Smooth muscle cell (in vitro differentiated cells): ENCODE results near the gene OSTF1. TPM values are rescaled to one million over a fixed set of nuclear protein-coding genes. Genes with fewer than 3 reads are reported as not detected.

ENCODE experiments used
- DNase-seq: peaks from one replicate; lab custom pipeline; 2025; ENCODE audit not compliant: unreplicated experiment; lab: John Stamatoyannopoulos, UW
- H2AFZ ChIP-seq: fragments of 200-600 bp; sonication (generic); 2 replicates; pipeline ENCODE4 v1.6.0; 2016; ENCODE audit warnings: antibody characterized with exemption, low read depth, mild to moderate bottlenecking
- H3F3A ChIP-seq: fragments of 200-600 bp; sonication (generic); 2 replicates; pipeline ENCODE4 v1.6.0; 2017; ENCODE audit warnings: antibody characterized with exemption, low read depth
- H3K27ac ChIP-seq: fragments of 200-600 bp; sonication (generic); 2 replicates; pipeline ENCODE4 v1.5.1; 2016; ENCODE audit warnings: low read depth, mild to moderate bottlenecking
- H3K27me3 ChIP-seq: fragments of 200-600 bp; sonication (generic); 2 replicates; pipeline ENCODE4 v1.6.1; 2016; ENCODE audit warnings: low read depth, mild to moderate bottlenecking
- H3K36me3 ChIP-seq: fragments of 200-600 bp; sonication (generic); 2 replicates; pipeline ENCODE4 v1.5.1; 2016; ENCODE audit warnings: low read depth
- H3K4me1 ChIP-seq: fragments of 200-600 bp; sonication (generic); 2 replicates; pipeline ENCODE4 v1.5.1; 2016; ENCODE audit warnings: low read depth
- H3K4me2 ChIP-seq: fragments of 200-600 bp; sonication (generic); 2 replicates; pipeline ENCODE4 v1.6.0; 2016; ENCODE audit warnings: mild to moderate bottlenecking
- H3K4me3 ChIP-seq: fragments of 200-600 bp; sonication (generic); 2 replicates; pipeline ENCODE4 v1.5.1; 2016; ENCODE audit warnings: mild to moderate bottlenecking
- H3K79me2 ChIP-seq: fragments of 200-600 bp; sonication (generic); 2 replicates; pipeline ENCODE4 v1.6.0; 2016; ENCODE audit warnings: low read depth, mild to moderate bottlenecking
- H3K9ac ChIP-seq: fragments of 200-600 bp; sonication (generic); 2 replicates; pipeline ENCODE4 v1.6.0; 2016; ENCODE audit warnings: low read depth
- H3K9me3 ChIP-seq: fragments of 200-600 bp; sonication (generic); replicated peaks from 2 replicates; pipeline ENCODE4 v1.5.1; 2016; ENCODE audit warnings: low read depth
- H4K20me1 ChIP-seq: fragments of 200-600 bp; sonication (generic); 2 replicates; pipeline ENCODE4 v1.6.0; 2016; ENCODE audit warnings: low read depth
- CTCF ChIP-seq: fragments of 200-600 bp; sonication (generic); IDR thresholded peaks from 2 replicates; pipeline ENCODE4 v1.5.1; 2017; ENCODE audit warnings: borderline replicate concordance, mild to moderate bottlenecking, antibody characterized with exemption; ENCODE audit not compliant: insufficient read depth, poor library complexity, severe bottlenecking
- WGBS: methylation state at CpG from one replicate; pipeline ENCODE4 v1.1.7; 2016; ENCODE audit warnings: low lambda C conversion rate; 5-methylcytosine and 5-hydroxymethylcytosine counted together
- polyA plus RNA-seq: library from polyadenylated mRNA; unstranded; fragments of >200 nt; fragmentation: Nextera tagmentation; extraction: Ambion mirVana; gene quantifications from 2 replicates; pipeline ENCODE4 v1.2.1, GENCODE V29; 2016
- small RNA-seq: library from RNA; depleted of rRNA; stranded (forward); fragments of <200 nt; gene quantifications from one replicate; pipeline ENCODE3, GENCODE V24; 2014
- total RNA-seq: library from RNA; depleted of rRNA; stranded (reverse); fragments of >200 nt; gene quantifications from 2 replicates; pipeline ENCODE4 v1.2.3, GENCODE V29; 2014

The OSTF1 gene
- total and polyA plus RNA-seq, 2 experiments from 2014 or later = 40.6 to 44.5 TPM

- Histone ChIP-seq H3K4me1 (no peaks in the 10 kb centered on the region), H3K4me2 (no peak overlapping the region), H3K9ac (no peak overlapping the region), H3K27ac (no peak overlapping the region), H3K27me3 (no peaks in the 10 kb centered on the region), H3K9me3 (no peaks in the 10 kb centered on the region), H2AFZ (no peak overlapping the region), H3K4me3 (no peak overlapping the region), H3K79me2 (no peaks in the 10 kb centered on the region), H3K36me3 (no peaks in the 10 kb centered on the region), H3F3A (no peaks in the 10 kb centered on the region), H4K20me1 (no peaks in the 10 kb centered on the region)
- WGBS = 88% methylated on average over 2 of the region's 2 CpGs
- DNase-seq = no peak
- no peak for TF ChIP-seq CTCF
These were observed 102.4 kb downstream of the OSTF1 start for GRCh38 chr9:75190762-75191161.

Small RNAs within 50 kb of the gene (small RNA-seq; reads per million reads assigned to genes)
- not detected for gene RF00019

Other genes starting within 250 kb of the OSTF1 start
- gene TRPM6, start 200.6 kb upstream of the OSTF1 start, total RNA-seq = 0.04 and 0.13 TPM in 2 replicates
- 0.19 TPM in 1 of 2 replicates, not detected in the other for gene TRPM6, start 200.6 kb upstream of the OSTF1 start, polyA plus RNA-seq
- 5.5 and 8.0 TPM in 2 replicates for gene C9orf40, start 135.6 kb upstream of the OSTF1 start, total RNA-seq
- gene C9orf40, start 135.6 kb upstream of the OSTF1 start, polyA plus RNA-seq = 10.9 and 12.1 TPM in 2 replicates
- gene CARNMT1, start 60.2 kb upstream of the OSTF1 start, total RNA-seq = 18.8 and 30.6 TPM in 2 replicates
- gene CARNMT1, start 60.2 kb upstream of the OSTF1 start, polyA plus RNA-seq = 7.3 and 10.8 TPM in 2 replicates
- 12.3 and 20.4 TPM in 2 replicates for gene NMRK1, start 359 bp upstream of the OSTF1 start, total RNA-seq
- 14.1 and 16.4 TPM in 2 replicates for gene NMRK1, start 359 bp upstream of the OSTF1 start, polyA plus RNA-seq